ENCODE results near the gene KCNH1. TPM values are rescaled to one million over a fixed set of nuclear protein-coding genes. Genes with fewer than 3 reads are reported as not detected.

The KCNH1 gene
- total and polyA plus RNA-seq, 10 of the 15 experiments (the other 5 are each of a cell fraction or from before 2014, with no cell fraction given) = 0.02 to 0.04 (median 0.04) TPM; not detected in 7

DNA sequence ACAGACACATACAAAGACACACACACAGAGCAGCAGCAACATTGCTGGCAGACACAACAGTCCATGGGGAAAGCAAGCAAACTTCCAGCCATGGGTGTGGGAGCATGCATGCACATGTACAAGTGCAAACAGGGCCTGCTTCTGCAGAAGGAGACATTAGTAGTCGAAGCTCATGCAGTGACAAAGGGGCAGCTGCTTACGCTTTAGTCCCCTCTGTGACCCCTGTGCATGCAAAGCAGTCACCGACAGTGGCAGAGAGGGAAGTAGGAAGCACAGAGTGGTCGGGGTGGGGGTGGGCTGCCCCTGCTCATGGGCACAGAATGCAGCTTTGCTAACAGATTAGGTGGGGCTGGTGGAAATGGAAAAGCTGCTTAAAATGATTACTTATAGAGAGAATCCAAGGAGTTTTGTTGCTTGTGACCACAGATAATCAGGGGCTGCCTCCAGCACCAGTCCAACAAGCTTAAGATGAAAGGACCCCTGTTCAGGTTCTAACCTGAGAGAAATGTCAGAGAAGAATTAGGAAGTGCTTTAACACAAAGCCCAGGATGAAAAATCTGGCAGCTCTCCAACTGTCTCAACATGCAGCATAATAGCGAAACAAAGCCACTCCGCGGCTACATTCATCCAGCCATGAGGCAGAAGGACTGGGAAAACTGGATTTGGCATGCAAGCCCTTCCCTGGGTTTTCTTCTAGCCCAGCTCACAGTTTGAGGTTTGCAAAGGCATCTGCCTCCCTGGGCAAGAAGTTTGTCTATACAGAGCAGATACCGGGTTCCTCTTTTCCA, 378.9 kb downstream of the KCNH1 start:
- no peak overlapping the region for H2AFZ ChIP-seq (ENCODE audit: control insufficient read depth, low read depth, low read length)
- 0 out of 4 replicates have a peak, but pooled peaks cover 0 to 2% of the 10 kb centered on the region in 2 experiments for H3K27me3 ChIP-seq (replicated peaks in 1 of 2; ENCODE audit: control insufficient read depth in 2 of 2, insufficient read depth in 2 of 2, low read length in 1 of 2)
- H3K36me3 ChIP-seq (ENCODE audit: control insufficient read depth in 2 of 2, insufficient read depth in 2 of 2, low read length in 1 of 2) = no peaks in the 10 kb centered on the region
- POLR2A ChIA-PET = interaction anchor here (0.6 kb wide), 1 partner anchor 23 kb away, joined by 4 read pairs; no protein-coding TSS in a partner anchor
- H3K4me2 ChIP-seq (ENCODE audit: control insufficient read depth, insufficient read depth) = no peak overlapping the region
- 22% methylated on average over 8 of the region's 8 CpGs for WGBS (ENCODE audit: insufficient coverage, insufficient replicate concordance, low lambda C conversion rate, missing lambda C conversion rate)
- no peak overlapping the region for H3K4me3 ChIP-seq
- ATAC-seq (no peak), FAIRE-seq (no peak), DNase-seq (ENCODE audit: low read depth, low spot score) (no peak)
- SMC1A ChIA-PET (ENCODE audit: uncharacterized antibody, unreplicated experiment) = no interaction called here
- in situ Hi-C loops (cut with MboI) = no loop called here
- CTCF ChIA-PET = no interaction called here
- H3K4me1 ChIP-seq (ENCODE audit: control insufficient read depth, insufficient read depth, low read length) = no peaks in the 10 kb centered on the region
- no peaks in the 10 kb centered on the region for H3K79me2 ChIP-seq (ENCODE audit: control insufficient read depth, insufficient read depth, low read length)
- no peak overlapping the region for H3K9ac ChIP-seq (ENCODE audit: control insufficient read depth, insufficient read depth, low read length)
- H3K9me3 ChIP-seq (replicated peaks; ENCODE audit: control insufficient read depth, insufficient read depth, low read length) = no peaks in the 10 kb centered on the region
- no peaks in the 10 kb centered on the region for H4K20me1 ChIP-seq (ENCODE audit: control insufficient read depth, insufficient read depth)
- BruUV-seq (replicated peaks) = no TSS peak
- intact Hi-C loops (cut with micrococcal nuclease; ENCODE audit: unreplicated experiment) = no loop called here
- RAD21 ChIA-PET (ENCODE audit: unreplicated experiment) = interaction anchor here (0.6 kb wide), 1 partner anchor 654 kb away, joined by 6 read pairs; no protein-coding TSS in a partner anchor
- no peak overlapping the region for H3K27ac ChIP-seq (ENCODE audit: control insufficient read depth, insufficient read depth)
- TF ChIP-seq, protein P1, sequence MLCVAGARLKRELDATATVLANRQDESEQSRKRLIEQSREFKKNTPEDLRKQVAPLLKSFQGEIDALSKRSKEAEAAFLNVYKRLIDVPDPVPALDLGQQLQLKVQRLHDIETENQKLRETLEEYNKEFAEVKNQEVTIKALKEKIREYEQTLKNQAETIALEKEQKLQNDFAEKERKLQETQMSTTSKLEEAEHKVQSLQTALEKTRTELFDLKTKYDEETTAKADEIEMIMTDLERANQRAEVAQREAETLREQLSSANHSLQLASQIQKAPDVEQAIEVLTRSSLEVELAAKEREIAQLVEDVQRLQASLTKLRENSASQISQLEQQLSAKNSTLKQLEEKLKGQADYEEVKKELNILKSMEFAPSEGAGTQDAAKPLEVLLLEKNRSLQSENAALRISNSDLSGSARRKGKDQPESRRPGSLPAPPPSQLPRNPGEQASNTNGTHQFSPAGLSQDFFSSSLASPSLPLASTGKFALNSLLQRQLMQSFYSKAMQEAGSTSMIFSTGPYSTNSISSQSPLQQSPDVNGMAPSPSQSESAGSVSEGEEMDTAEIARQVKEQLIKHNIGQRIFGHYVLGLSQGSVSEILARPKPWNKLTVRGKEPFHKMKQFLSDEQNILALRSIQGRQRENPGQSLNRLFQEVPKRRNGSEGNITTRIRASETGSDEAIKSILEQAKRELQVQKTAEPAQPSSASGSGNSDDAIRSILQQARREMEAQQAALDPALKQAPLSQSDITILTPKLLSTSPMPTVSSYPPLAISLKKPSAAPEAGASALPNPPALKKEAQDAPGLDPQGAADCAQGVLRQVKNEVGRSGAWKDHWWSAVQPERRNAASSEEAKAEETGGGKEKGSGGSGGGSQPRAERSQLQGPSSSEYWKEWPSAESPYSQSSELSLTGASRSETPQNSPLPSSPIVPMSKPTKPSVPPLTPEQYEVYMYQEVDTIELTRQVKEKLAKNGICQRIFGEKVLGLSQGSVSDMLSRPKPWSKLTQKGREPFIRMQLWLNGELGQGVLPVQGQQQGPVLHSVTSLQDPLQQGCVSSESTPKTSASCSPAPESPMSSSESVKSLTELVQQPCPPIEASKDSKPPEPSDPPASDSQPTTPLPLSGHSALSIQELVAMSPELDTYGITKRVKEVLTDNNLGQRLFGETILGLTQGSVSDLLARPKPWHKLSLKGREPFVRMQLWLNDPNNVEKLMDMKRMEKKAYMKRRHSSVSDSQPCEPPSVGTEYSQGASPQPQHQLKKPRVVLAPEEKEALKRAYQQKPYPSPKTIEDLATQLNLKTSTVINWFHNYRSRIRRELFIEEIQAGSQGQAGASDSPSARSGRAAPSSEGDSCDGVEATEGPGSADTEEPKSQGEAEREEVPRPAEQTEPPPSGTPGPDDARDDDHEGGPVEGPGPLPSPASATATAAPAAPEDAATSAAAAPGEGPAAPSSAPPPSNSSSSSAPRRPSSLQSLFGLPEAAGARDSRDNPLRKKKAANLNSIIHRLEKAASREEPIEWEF (IDR thresholded peaks at IDR 0.05; ENCODE audit: insufficient replicate concordance, low read depth, low read length) = no peak
- TF ChIP-seq RELA (IDR thresholded peaks at IDR 0.05; ENCODE audit: borderline replicate concordance, partially characterized antibody) (no peak), HDAC2 (IDR thresholded peaks at IDR 0.05) (no peak), WRNIP1 (IDR thresholded peaks at IDR 0.05; ENCODE audit: borderline replicate concordance, low read depth, low read length) (no peak), POU2F2 (IDR thresholded peaks at IDR 0.05; ENCODE audit: borderline replicate concordance, low read depth, low read length) (no peak), SMC3 (IDR thresholded peaks at IDR 0.05; ENCODE audit: borderline replicate concordance, low read length) (no peak)
- TF ChIP-seq, protein P2, sequence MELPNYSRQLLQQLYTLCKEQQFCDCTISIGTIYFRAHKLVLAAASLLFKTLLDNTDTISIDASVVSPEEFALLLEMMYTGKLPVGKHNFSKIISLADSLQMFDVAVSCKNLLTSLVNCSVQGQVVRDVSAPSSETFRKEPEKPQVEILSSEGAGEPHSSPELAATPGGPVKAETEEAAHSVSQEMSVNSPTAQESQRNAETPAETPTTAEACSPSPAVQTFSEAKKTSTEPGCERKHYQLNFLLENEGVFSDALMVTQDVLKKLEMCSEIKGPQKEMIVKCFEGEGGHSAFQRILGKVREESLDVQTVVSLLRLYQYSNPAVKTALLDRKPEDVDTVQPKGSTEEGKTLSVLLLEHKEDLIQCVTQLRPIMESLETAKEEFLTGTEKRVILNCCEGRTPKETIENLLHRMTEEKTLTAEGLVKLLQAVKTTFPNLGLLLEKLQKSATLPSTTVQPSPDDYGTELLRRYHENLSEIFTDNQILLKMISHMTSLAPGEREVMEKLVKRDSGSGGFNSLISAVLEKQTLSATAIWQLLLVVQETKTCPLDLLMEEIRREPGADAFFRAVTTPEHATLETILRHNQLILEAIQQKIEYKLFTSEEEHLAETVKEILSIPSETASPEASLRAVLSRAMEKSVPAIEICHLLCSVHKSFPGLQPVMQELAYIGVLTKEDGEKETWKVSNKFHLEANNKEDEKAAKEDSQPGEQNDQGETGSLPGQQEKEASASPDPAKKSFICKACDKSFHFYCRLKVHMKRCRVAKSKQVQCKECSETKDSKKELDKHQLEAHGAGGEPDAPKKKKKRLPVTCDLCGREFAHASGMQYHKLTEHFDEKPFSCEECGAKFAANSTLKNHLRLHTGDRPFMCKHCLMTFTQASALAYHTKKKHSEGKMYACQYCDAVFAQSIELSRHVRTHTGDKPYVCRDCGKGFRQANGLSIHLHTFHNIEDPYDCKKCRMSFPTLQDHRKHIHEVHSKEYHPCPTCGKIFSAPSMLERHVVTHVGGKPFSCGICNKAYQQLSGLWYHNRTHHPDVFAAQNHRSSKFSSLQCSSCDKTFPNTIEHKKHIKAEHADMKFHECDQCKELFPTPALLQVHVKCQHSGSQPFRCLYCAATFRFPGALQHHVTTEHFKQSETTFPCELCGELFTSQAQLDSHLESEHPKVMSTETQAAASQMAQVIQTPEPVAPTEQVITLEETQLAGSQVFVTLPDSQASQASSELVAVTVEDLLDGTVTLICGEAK (IDR thresholded peaks at IDR 0.05; ENCODE audit: borderline replicate concordance) = no peak
- TF ChIP-seq, protein P3, sequence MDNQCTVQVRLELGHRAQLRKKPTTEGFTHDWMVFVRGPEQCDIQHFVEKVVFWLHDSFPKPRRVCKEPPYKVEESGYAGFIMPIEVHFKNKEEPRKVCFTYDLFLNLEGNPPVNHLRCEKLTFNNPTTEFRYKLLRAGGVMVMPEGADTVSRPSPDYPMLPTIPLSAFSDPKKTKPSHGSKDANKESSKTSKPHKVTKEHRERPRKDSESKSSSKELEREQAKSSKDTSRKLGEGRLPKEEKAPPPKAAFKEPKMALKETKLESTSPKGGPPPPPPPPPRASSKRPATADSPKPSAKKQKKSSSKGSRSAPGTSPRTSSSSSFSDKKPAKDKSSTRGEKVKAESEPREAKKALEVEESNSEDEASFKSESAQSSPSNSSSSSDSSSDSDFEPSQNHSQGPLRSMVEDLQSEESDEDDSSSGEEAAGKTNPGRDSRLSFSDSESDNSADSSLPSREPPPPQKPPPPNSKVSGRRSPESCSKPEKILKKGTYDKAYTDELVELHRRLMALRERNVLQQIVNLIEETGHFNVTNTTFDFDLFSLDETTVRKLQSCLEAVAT (IDR thresholded peaks at IDR 0.05) = no peak
- TF ChIP-seq, protein P4, sequence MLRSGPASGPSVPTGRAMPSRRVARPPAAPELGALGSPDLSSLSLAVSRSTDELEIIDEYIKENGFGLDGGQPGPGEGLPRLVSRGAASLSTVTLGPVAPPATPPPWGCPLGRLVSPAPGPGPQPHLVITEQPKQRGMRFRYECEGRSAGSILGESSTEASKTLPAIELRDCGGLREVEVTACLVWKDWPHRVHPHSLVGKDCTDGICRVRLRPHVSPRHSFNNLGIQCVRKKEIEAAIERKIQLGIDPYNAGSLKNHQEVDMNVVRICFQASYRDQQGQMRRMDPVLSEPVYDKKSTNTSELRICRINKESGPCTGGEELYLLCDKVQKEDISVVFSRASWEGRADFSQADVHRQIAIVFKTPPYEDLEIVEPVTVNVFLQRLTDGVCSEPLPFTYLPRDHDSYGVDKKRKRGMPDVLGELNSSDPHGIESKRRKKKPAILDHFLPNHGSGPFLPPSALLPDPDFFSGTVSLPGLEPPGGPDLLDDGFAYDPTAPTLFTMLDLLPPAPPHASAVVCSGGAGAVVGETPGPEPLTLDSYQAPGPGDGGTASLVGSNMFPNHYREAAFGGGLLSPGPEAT (IDR thresholded peaks at IDR 0.05; ENCODE audit: low read depth) = no peak

Measured in GM12878 (cell line).